K562 (cell line): Measurements from ENCODE around the gene MEF2C. TPM values are rescaled to one million over a fixed set of nuclear protein-coding genes. Genes with fewer than 3 reads are reported as not detected.

Experiments
- CEBPZ ChIP-seq: fragments of 150-350 bp; IDR thresholded peaks from 2 replicates; pipeline ENCODE4 v1.6.1; 2014; ENCODE audit warnings: low read depth, mild to moderate bottlenecking, low read length, borderline replicate concordance
- ILF3 ChIP-seq: fragments of 450-650 bp; IDR thresholded peaks from 2 replicates; pipeline ENCODE4 v1.6.1; 2018; ENCODE audit warnings: antibody characterized with exemption, mild to moderate bottlenecking, moderate library complexity, borderline replicate concordance
- NUFIP1 ChIP-seq: fragments of 450-650 bp; IDR thresholded peaks from 2 replicates; pipeline ENCODE4 v1.6.1; 2018; ENCODE audit not compliant: partially characterized antibody
- REST ChIP-seq, 2 experiments: fragments of 450-650 bp; formaldehyde crosslinking in 1 of 2; IDR thresholded peaks; 2 replicates each; pipeline versions ENCODE4 v1.4.0 to v1.6.1; 2014 to 2020; ENCODE audit warnings: mild to moderate bottlenecking in 2 of 2, borderline replicate concordance in 1 of 2, low read depth in 1 of 2
- SMAD3 ChIP-seq: fragments of 450-650 bp; formaldehyde crosslinking; conservative IDR thresholded peaks from 2 replicates; pipeline ENCODE4 v1.4.0; 2020; ENCODE audit warnings: mild to moderate bottlenecking
- ZNF12 ChIP-seq: sonication (generic); formaldehyde crosslinking; IDR thresholded peaks from 2 replicates; pipeline ENCODE4 v1.4.0; 2020; ENCODE audit warnings: mild to moderate bottlenecking, missing genetic modification reagents
- polyA plus RNA-seq, 8 experiments: library from polyadenylated mRNA; depleted of rRNA in 4 of 8; stranded (reverse) in 5 of 8; unstranded in 3 of 8; fragments of >200 nt; fragmentation: Nextera tagmentation in 2 of 8; fragmentation: Illumina TruSeq in 1 of 8; extraction: Ambion mirVana in 2 of 8; extraction: Trizol in 1 of 8; gene quantifications; 2 replicates each; pipeline versions ENCODE4 v1.2.1 to v1.2.3, GENCODE V29; 2011 to 2014; ENCODE audit warnings: inconsistent platforms in 1 of 8, missing spikeins in 1 of 8
- total RNA-seq, 7 experiments: library from RNA; depleted of rRNA in 6 of 7; stranded (reverse); fragments of >200 nt in 6 of 7; fragmentation: Illumina TruSeq in 2 of 7; extraction: Trizol in 2 of 7; gene quantifications; 2 replicates each; pipeline versions ENCODE4 v1.2.1 to v1.2.3, GENCODE V29; 2011 to 2021; ENCODE audit warnings: low replicate concordance in 1 of 7

Gene MEF2C
- total and polyA plus RNA-seq, 9 of the 15 experiments (the other 6 are each of a cell fraction or from before 2014, with no cell fraction given), result 25.1 to 67.8 (median 58.3) TPM

GRCh38 chr5:88836195-88836838 is 46.7 kb downstream of the MEF2C start (continued):
- TF ChIP-seq SMAD3 (CRISPR knock-in tag) (no peak), CEBPZ (no peak), ZNF12 (CRISPR knock-in tag) (0 out of 2 replicates have a peak, but pooled peaks have one; percentile 77), ILF3 (no peak), NUFIP1 (no peak), REST (IDR thresholded peaks at IDR 0.05; ENCODE audit: borderline replicate concordance) (no peak), REST (CRISPR knock-in tag; IDR thresholded peaks at IDR 0.05; ENCODE audit: low read depth) (no peak)
